Left colon (tissue), 2 donors: Measurements from ENCODE around the gene NOC4L. TPM values are rescaled to one million over a fixed set of nuclear protein-coding genes. Genes with fewer than 3 reads are reported as not detected.
"Not testable (repeated sequence)": the region's sequence is repeated elsewhere in the genome, so short reads cannot be mapped to it uniquely, and the experiment has no call there.

ENCODE experiments used
- ATAC-seq: fragments of 200-7000 bp; cut with Tn5 transposase; one replicate; pipeline ENCODE4 v1.9.1; 2020; ENCODE audit warnings: mild to moderate bottlenecking, moderate library complexity
- DNase-seq, 2 donors: peaks; one replicate each; pipeline ENCODE4 v3.0.0-alpha.2; 2020
- intact Hi-C, 2 donors: fragments of 100-400 bp; cut with DNase I in 1 of 2; cut with micrococcal nuclease in 1 of 2; formaldehyde crosslinking; loops; one replicate each; pipeline versions ENCODE4 v1.11.2 to v1.14.0; 2022; cut with DNase I, micrococcal nuclease
- total RNA-seq, 2 donors: library from RNA; stranded (reverse); fragmentation: NEBNext Ultra II Directional; extraction: Animal tissue kit (Norgen Biotek cat#: 25700); gene quantifications; one replicate each; pipeline ENCODE4 v1.2.1, GENCODE V29; 2021
- donor health status: DM: no; HTN: no; CAD: no.
- donor health status: DM: yes; HTN: yes; CAD: no.

The NOC4L gene
- total RNA-seq, 2 donors from 2014 or later = 13.3 to 19.9 TPM

- DNase-seq = no peak
- intact Hi-C loops = no loop called here
Measured at GRCh38 chr12:132140501-132140900, 3.8 kb upstream of the NOC4L start.

GRCh38 chr12:132140918-132141841 lies 3.1 kb upstream of the NOC4L start:
- peak in 1 of 2 donors; percentile 15 for DNase-seq
- no peak for ATAC-seq
- intact Hi-C loops = no loop called here

More at GRCh38 chr12:132140501-132140900, 3.8 kb upstream of the NOC4L start:
- ATAC-seq = no peak

GRCh38 chr12:132141976-132142678 lies 2.1 kb upstream of the NOC4L start:
- DNase-seq = no peak
- intact Hi-C loops = no loop called here
- ATAC-seq = no peak

DNA sequence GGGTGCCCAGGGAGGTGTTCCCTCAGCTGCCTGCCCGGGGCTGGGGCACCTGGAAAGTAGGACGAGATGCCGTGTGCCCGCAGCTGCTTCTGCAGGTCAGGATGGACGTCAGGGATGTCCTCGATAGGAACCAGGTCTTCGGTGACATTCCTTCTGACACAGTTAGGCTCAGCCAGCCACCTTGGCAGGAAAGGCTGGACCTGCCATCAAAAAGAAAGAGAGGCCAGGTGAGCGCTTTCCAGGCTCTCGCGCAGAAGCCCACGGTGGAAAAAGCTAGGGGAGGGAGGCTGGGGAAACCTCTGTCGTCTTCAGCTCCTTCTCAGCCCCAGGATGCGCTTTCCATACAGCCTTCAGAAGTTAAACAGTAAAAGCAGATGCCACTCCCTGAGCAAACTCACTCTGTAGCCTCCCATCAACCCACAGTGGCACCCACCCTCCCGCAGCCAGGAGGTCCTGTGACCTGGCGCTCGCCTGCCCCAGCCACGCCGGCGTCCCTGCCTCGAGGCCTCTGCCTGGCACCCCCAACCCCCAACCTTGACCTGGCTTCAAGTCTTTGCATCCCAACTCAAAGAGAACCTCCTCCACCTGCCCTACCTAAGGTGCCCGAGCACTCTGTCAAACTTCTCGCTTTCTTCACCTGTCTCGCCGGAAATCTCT lies 1.4 kb upstream of the NOC4L start:
- peak in 1 of 2 donors; percentile 24 for DNase-seq
- intact Hi-C loops = no loop called here
- peak; percentile 18 for ATAC-seq

GRCh38 chr12:132143336-132144071 lies 753 bp upstream of the NOC4L start:
- ATAC-seq = peak; percentile 15
- DNase-seq = peak in 1 of 2 donors; percentile 21
- intact Hi-C loops = no loop called here

DNA sequence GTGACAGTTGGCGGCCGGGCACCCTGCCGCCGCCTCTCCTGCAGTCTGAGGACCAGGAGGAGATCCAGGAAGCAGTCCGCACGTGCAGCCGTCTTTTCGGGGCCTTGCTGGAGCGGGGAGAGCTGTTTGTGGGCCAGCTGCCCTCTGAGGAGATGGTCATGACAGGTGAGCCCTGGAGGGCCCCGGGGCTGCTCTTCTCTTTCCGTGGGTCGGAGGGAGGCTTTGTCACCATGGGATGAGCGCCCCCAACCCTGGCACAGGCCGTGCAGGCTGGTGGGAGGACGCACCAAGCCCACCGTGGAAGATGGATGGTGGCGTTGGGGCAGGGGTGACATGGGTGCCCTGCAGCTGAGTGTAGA lies 532 bp downstream of the NOC4L start:
- DNase-seq (peak in 1 of 2 donors; percentile 34), ATAC-seq (peak; percentile 25)
- intact Hi-C loops = no loop called here

GRCh38 chr12:132145334-132145733 lies 1.1 kb downstream of the NOC4L start:
- intact Hi-C loops = no loop called here

GRCh38 chr12:132146098-132146497 lies 1.8 kb downstream of the NOC4L start:
- no peak for DNase-seq

More at GRCh38 chr12:132145334-132145733, 1.1 kb downstream of the NOC4L start:
- DNase-seq = peak in 1 of 2 donors; percentile 26
- no peak for ATAC-seq

DNA sequence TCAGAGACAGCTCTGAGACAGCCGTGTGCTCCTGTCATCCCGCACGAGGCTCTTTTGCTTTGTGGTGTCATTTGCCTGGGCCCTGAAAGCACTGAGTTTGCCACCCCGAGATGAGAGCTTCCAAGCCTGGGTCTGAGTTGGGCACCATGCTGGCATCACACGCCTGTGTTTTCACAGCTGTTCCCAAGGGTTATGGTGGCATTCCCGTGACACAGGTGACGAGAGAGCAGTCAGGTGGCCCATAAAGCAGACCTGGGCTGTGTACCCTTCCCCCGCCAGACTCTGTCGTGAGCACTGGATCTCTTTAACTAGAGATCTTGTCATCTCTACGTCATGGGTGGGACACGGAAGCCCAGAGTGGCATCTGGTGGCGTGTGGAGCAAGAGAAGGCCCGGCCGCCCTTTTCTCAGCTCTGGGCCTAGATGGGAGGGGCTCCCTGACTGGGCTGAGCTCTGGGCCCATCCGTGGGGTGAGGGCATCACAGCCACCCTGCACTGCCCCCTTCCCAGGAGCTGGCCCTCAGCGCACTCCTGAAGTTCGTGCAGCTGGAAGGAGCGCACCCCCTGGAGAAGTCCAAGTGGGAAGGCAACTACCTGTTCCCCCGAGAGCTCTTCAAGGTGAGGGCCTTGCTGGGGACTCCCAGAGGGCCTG lies 2.6 kb downstream of the NOC4L start:
- intact Hi-C loops = no loop called here
- ATAC-seq (no peak), DNase-seq (peak in 1 of 2 donors; percentile 20)

More at GRCh38 chr12:132146098-132146497, 1.8 kb downstream of the NOC4L start:
- no peak for ATAC-seq
- intact Hi-C loops = no loop called here

- no peak for ATAC-seq
- DNase-seq = peak; percentile 3 to 17
- intact Hi-C loops = no loop called here
Measured at GRCh38 chr12:132147423-132148367, 3.4 kb downstream of the NOC4L start.

DNA sequence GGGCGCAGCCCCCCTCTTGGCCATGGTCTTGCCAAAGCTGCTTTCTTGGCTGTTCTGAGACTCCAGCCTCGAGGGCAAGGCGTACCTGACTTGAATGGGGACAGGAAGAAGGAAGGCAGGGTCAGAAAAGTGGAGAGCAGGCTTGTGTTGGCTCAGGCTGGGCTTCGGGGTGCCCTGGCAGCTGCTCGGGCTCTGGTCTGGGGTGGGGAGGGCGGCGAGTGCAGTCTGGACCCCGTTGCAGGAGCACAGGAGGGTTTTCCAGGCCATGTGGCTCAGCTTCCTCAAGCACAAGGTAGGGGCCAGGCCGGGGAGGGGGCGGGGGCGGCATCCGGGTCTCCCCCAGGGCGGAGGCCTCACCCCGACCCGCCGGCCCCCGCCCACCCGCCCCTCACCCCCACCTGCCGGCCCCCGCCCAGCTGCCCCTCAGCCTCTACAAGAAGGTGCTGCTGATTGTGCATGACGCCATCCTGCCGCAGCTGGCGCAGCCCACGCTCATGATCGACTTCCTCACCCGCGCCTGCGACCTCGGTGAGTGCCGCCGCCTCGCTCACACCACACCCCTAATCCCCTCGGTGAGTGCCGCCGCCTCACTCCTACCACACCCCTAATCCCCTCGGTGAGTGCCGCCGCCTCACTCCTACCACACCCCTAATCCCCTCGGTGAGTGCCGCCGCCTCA lies 4.2 kb downstream of the NOC4L start:
- no peak for ATAC-seq
- no peak for DNase-seq

GRCh38 chr12:132149526-132149925 lies 5.3 kb downstream of the NOC4L start:
- ATAC-seq, intact Hi-C loops, DNase-seq: not testable (repeated sequence)

More for the DNA sequence above, 4.2 kb downstream of the NOC4L start:
- intact Hi-C loops = no loop called here

GRCh38 chr12:132150780-132151144 lies 6.5 kb downstream of the NOC4L start:
- DNase-seq = no peak
- ATAC-seq = no peak
- intact Hi-C loops = no loop called here

- ATAC-seq = no peak
- intact Hi-C loops = no loop called here
Measured at GRCh38 chr12:132151145-132151765, 7.0 kb downstream of the NOC4L start.

GRCh38 chr12:132151766-132152410 lies 7.6 kb downstream of the NOC4L start:
- DNase-seq (no peak), ATAC-seq (no peak)
- intact Hi-C loops = no loop called here

More at GRCh38 chr12:132151145-132151765, 7.0 kb downstream of the NOC4L start:
- DNase-seq = no peak

GRCh38 chr12:132152411-132152821 lies 8.2 kb downstream of the NOC4L start:
- intact Hi-C loops = no loop called here
- ATAC-seq = no peak

More at GRCh38 chr12:132152411-132152821, 8.2 kb downstream of the NOC4L start:
- DNase-seq = peak in 1 of 2 donors; percentile 3
